ENCODE measurements around the gene REXO4. TPM values are rescaled to one million over a fixed set of nuclear protein-coding genes. Genes with fewer than 3 reads are reported as not detected.

The REXO4 gene
- total and polyA plus RNA-seq, 2 donors (not counting 1 experiment from before 2014, with no cell fraction given) = 16.6 to 21.1 TPM

DNA sequence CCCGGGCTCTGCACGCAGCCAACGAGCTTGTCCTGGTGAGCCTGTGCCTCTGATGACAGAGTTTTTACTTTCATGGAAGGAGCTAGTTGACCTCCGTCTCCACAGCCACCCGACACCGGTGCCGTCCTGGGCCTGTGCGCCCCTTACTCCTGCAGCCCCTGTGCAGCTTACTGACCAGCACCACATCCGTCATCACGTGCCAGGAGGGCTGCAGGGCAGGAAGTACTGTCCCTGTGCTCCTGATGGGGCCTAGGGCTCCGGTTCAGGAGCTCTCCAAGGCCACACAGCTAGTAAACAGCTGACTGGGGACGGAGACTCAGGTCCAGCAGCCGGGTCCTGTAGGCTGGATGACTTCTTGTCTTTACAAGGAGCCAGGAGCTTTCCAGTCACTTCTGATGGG is 31.5 kb downstream of the REXO4 start:
- no peak overlapping the region for H3K27ac ChIP-seq (ENCODE audit: insufficient read depth, low read length)
- no peak for DNase-seq (ENCODE audit: low read depth in 2 of 2)
- no peak overlapping the region for H3K4me2 ChIP-seq (ENCODE audit: extremely low read depth, insufficient read depth, low read length)

GRCh38 chr9:133385452-133385851 is 32.4 kb downstream of the REXO4 start:
- no peaks in the 10 kb centered on the region for H3K9me3 ChIP-seq (ENCODE audit: control insufficient read depth, insufficient read depth, low read depth, low read length)
- no peak for DNase-seq (ENCODE audit: low read depth in 2 of 2)

More for the DNA sequence above, 31.5 kb downstream of the REXO4 start:
- no peaks in the 10 kb centered on the region for H3K4me1 ChIP-seq (ENCODE audit: control insufficient read depth, extremely low read depth, insufficient read depth, low read length)
- H3K9me3 ChIP-seq (ENCODE audit: control insufficient read depth, insufficient read depth, low read depth, low read length) = no peaks in the 10 kb centered on the region
- no peak overlapping the region for H3K9ac ChIP-seq (ENCODE audit: insufficient read depth, low read length)
- no peak overlapping the region for H3K4me3 ChIP-seq (replicated peaks in 1 of 4; ENCODE audit: control extremely low read depth in 1 of 4, insufficient read depth in 1 of 4, low read depth in 3 of 4, low read length in 4 of 4)
- no peaks in the 10 kb centered on the region for H3K36me3 ChIP-seq (ENCODE audit: control insufficient read depth, insufficient read depth, low read length)
- no peaks in the 10 kb centered on the region for H4K20me1 ChIP-seq (ENCODE audit: control insufficient read depth, extremely low read depth, insufficient read depth, low read length)
- TF ChIP-seq CTCF (conservative IDR thresholded peaks at IDR 0.05 in 1 of 2, IDR thresholded peaks at IDR 0.05 in 1 of 2; ENCODE audit: low read depth in 1 of 2, low read length in 2 of 2) (no peak), EZH2 (IDR thresholded peaks at IDR 0.05; ENCODE audit: low read length, missing control alignments) (no peak)
- H3K27me3 ChIP-seq (ENCODE audit: control insufficient read depth, insufficient read depth, low read length) = peaks cover 4% of the 10 kb centered on the region
- no peak overlapping the region for H2AFZ ChIP-seq (ENCODE audit: low read length)
- no peaks in the 10 kb centered on the region for H3K79me2 ChIP-seq (ENCODE audit: control insufficient read depth, insufficient read depth, low read length)

DNA sequence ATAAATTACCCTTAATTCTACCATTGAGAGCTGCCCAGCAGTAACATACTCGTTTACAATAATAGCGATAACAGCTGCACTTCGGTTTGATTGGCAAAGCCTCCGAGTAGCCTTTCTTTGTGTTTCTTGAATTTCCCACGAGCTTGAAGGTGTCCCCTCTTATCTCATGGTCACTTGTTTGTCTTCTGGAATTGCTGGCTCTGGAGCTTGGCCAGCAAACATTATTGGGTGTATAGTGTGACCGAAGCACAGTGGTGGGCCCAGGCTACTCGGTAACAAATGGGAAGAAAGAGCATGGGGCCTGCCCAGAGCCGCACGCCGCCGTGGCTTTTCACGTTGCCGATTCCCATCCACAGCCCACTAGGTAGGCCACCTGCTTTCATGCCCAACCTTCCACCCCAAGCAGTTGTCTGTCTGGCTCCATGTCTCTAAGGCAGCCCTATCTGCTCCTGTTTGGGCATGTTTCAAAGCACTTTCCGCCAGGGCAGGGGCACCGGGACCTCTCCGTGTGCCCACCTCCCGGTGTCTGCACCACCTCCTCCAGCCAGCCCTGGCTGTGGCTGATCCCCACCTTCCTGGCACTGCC is 33.0 kb downstream of the REXO4 start:
- H3K79me2 ChIP-seq (ENCODE audit: control insufficient read depth, insufficient read depth, low read length) = no peaks in the 10 kb centered on the region

More at GRCh38 chr9:133385452-133385851, 32.4 kb downstream of the REXO4 start:
- no peak overlapping the region for H3K4me3 ChIP-seq (replicated peaks in 1 of 4; ENCODE audit: control extremely low read depth in 1 of 4, insufficient read depth in 1 of 4, low read depth in 3 of 4, low read length in 4 of 4)
- H3K4me2 ChIP-seq (ENCODE audit: extremely low read depth, insufficient read depth, low read length) = no peak overlapping the region
- H3K36me3 ChIP-seq (ENCODE audit: control insufficient read depth, insufficient read depth, low read length) = no peaks in the 10 kb centered on the region
- H2AFZ ChIP-seq (ENCODE audit: low read length) = no peak overlapping the region
- no peak overlapping the region for H3K27ac ChIP-seq (ENCODE audit: insufficient read depth, low read length)
- no peaks in the 10 kb centered on the region for H3K79me2 ChIP-seq (ENCODE audit: control insufficient read depth, insufficient read depth, low read length)
- H3K9ac ChIP-seq (ENCODE audit: insufficient read depth, low read length) = no peak overlapping the region
- H3K27me3 ChIP-seq (ENCODE audit: control insufficient read depth, insufficient read depth, low read length) = peaks cover 4% of the 10 kb centered on the region
- TF ChIP-seq CTCF (conservative IDR thresholded peaks at IDR 0.05 in 1 of 2, IDR thresholded peaks at IDR 0.05 in 1 of 2; ENCODE audit: low read depth in 1 of 2, low read length in 2 of 2) (no peak), EZH2 (IDR thresholded peaks at IDR 0.05; ENCODE audit: low read length, missing control alignments) (no peak)
- H4K20me1 ChIP-seq (ENCODE audit: control insufficient read depth, extremely low read depth, insufficient read depth, low read length) = no peaks in the 10 kb centered on the region
- no peaks in the 10 kb centered on the region for H3K4me1 ChIP-seq (ENCODE audit: control insufficient read depth, extremely low read depth, insufficient read depth, low read length)

More for the DNA sequence above, 33.0 kb downstream of the REXO4 start:
- Histone ChIP-seq H4K20me1 (ENCODE audit: control insufficient read depth, extremely low read depth, insufficient read depth, low read length) (no peaks in the 10 kb centered on the region), H3K9me3 (ENCODE audit: control insufficient read depth, insufficient read depth, low read depth, low read length) (no peaks in the 10 kb centered on the region), H3K9ac (ENCODE audit: insufficient read depth, low read length) (no peak overlapping the region), H2AFZ (ENCODE audit: low read length) (no peak overlapping the region), H3K36me3 (ENCODE audit: control insufficient read depth, insufficient read depth, low read length) (no peaks in the 10 kb centered on the region), H3K4me1 (ENCODE audit: control insufficient read depth, extremely low read depth, insufficient read depth, low read length) (no peaks in the 10 kb centered on the region), H3K4me2 (ENCODE audit: extremely low read depth, insufficient read depth, low read length) (no peak overlapping the region), H3K4me3 (replicated peaks in 1 of 4; ENCODE audit: control extremely low read depth in 1 of 4, insufficient read depth in 1 of 4, low read depth in 3 of 4, low read length in 4 of 4) (no peak overlapping the region), H3K27me3 (ENCODE audit: control insufficient read depth, insufficient read depth, low read length) (no peaks in the 10 kb centered on the region), H3K27ac (ENCODE audit: insufficient read depth, low read length) (no peak overlapping the region)
- no peak for DNase-seq (ENCODE audit: low read depth in 2 of 2)
- TF ChIP-seq CTCF (conservative IDR thresholded peaks at IDR 0.05 in 1 of 2, IDR thresholded peaks at IDR 0.05 in 1 of 2; ENCODE audit: low read depth in 1 of 2, low read length in 2 of 2) = no peak
- no peak for TF ChIP-seq EZH2 (IDR thresholded peaks at IDR 0.05; ENCODE audit: low read length, missing control alignments)
